Testis (tissue), 3 donors: Measurements from ENCODE around the gene OR13J1. TPM values are rescaled to one million over a fixed set of nuclear protein-coding genes. Genes with fewer than 3 reads are reported as not detected.
A peak's percentile ranks its signal among the peaks of the same experiment; 100 is the strongest.

Experiments
- DNase-seq: peaks from one replicate; pipeline ENCODE4 v3.0.0-alpha.2; 2019
- H3K27ac ChIP-seq, 2 donors: fragments of 200-600 bp; sonication (generic); one replicate each; pipeline ENCODE4 v1.5.1; 2019
- H3K27me3 ChIP-seq: fragments of 200-600 bp; sonication (generic); one replicate; pipeline ENCODE4 v1.5.1; 2019
- H3K36me3 ChIP-seq: fragments of 200-600 bp; sonication (generic); one replicate; pipeline ENCODE4 v1.5.1; 2017; ENCODE audit warnings: low read depth; ENCODE audit errors: missing control alignments
- H3K4me1 ChIP-seq: fragments of 200-600 bp; sonication (generic); one replicate; pipeline ENCODE4 v1.5.1; 2019
- H3K4me3 ChIP-seq, 2 donors: fragments of 200-600 bp; sonication (generic); one replicate each; pipeline ENCODE4 v1.5.1; 2017 to 2019
- H3K9me3 ChIP-seq: fragments of 200-600 bp; sonication (generic); one replicate; pipeline ENCODE4 v1.5.1; 2017
- CTCF ChIP-seq, 3 experiments: fragments of 450-650 bp in 2 of 3; fragments of 200-600 bp in 1 of 3; sonication (generic) in 1 of 3; IDR thresholded peaks; one replicate each; pipeline ENCODE4 v1.5.1; 2016 to 2019; ENCODE audit warnings: antibody characterized with exemption in 3 of 3, mild to moderate bottlenecking in 2 of 3, moderate library complexity in 1 of 3
- POLR2A ChIP-seq: fragments of 450-650 bp; IDR thresholded peaks from one replicate; pipeline ENCODE4 v1.6.1; 2017; ENCODE audit warnings: antibody characterized with exemption, mild to moderate bottlenecking, moderate library complexity
- WGBS, 2 donors: methylation state at CpG; one replicate each; pipeline ENCODE4 v1.1.5; 2018; 5-methylcytosine and 5-hydroxymethylcytosine counted together
- intact Hi-C: fragments of 100-400 bp; cut with DNase I; formaldehyde crosslinking; loops from one replicate; pipeline ENCODE4 v1.15.1; 2023; ENCODE audit warnings: low total_unique reads
- polyA plus RNA-seq: library from polyadenylated mRNA; stranded (reverse); fragments of 350-450 nt; fragmentation: Illumina TruSeq; extraction: RNeasy Lipid Tissue Mini Kit (QIAGEN cat#74804); gene quantifications from one replicate; pipeline ENCODE4 v1.2.3, GENCODE V29; 2014; ENCODE audit warnings: low read depth, low replicate concordance; ENCODE audit not compliant: insufficient read depth
- total RNA-seq, 2 donors: library from RNA; depleted of rRNA; stranded (reverse); fragments of >200 nt; gene quantifications; one replicate each; pipeline ENCODE4 v1.2.3, GENCODE V29; 2016

OR13J1 gene
- total and polyA plus RNA-seq, 3 donors from 2014 or later = not detected

- H3K27me3 ChIP-seq = no peaks in the 10 kb centered on the region
- no peaks in the 10 kb centered on the region for H3K36me3 ChIP-seq
- H3K4me1 ChIP-seq = peaks cover 24% of the 10 kb centered on the region
- no peaks in the 10 kb centered on the region for H3K9me3 ChIP-seq
- DNase-seq = peak; percentile 100
- H3K27ac ChIP-seq = peak within 1 kb of the TSS; percentile 83 to 97
- TF ChIP-seq CTCF (IDR thresholded peaks at IDR 0.05) (no peak), POLR2A (peak; percentile 12)
- peak within 1 kb of the TSS; percentile 82 to 86 for H3K4me3 ChIP-seq
- intact Hi-C loops = no loop called here
- 0 to 1% methylated on average over 2 to 44 of the region's 53 CpGs for WGBS, 2 donors
Observed at GRCh38 chr9:35829084-35829763, 41.0 kb downstream of the OR13J1 start, which contains the start of gene TMEM8B. Gene TMEM8B (plus strand): TSS chr9:35829228. CDS start chr9:35829448, 220 bp downstream.

- Histone ChIP-seq H3K4me3 (peak within 1 kb of the TSS; percentile 82 to 86), H3K36me3 (no peaks in the 10 kb centered on the region), H3K27me3 (no peaks in the 10 kb centered on the region), H3K9me3 (no peaks in the 10 kb centered on the region), H3K27ac (peak within 1 kb of the TSS; percentile 83 to 97), H3K4me1 (peaks cover 20% of the 10 kb centered on the region)
- intact Hi-C loops = no loop called here
- TF ChIP-seq CTCF (IDR thresholded peaks at IDR 0.05) (no peak), POLR2A (no peak)
- DNase-seq = peak; percentile 66
- 0 to 4% methylated on average over 10 to 21 of the region's 21 CpGs for WGBS, 2 donors
Observed at GRCh38 chr9:35828716-35829083, 41.5 kb downstream of the OR13J1 start, which contains the start of gene FAM221B. Gene FAM221B (minus strand): TSS chr9:35828732. CDS start chr9:35826161, 2,571 bp downstream.

GRCh38 chr9:35827486-35827885 is 42.7 kb downstream of the OR13J1 start:
- DNase-seq = no peak
- TF ChIP-seq CTCF (IDR thresholded peaks at IDR 0.05) = no peak
- TF ChIP-seq POLR2A = no peak
- Histone ChIP-seq H3K36me3 (no peaks in the 10 kb centered on the region), H3K9me3 (no peaks in the 10 kb centered on the region), H3K27ac (no peak overlapping the region), H3K4me3 (no peak overlapping the region), H3K4me1 (peaks cover 12% of the 10 kb centered on the region), H3K27me3 (no peaks in the 10 kb centered on the region)
- WGBS, 2 donors = 93 to 94% methylated on average over 3 of the region's 3 CpGs
- intact Hi-C loops = no loop called here

- no peak overlapping the region for H3K4me3 ChIP-seq
- H3K27me3 ChIP-seq = no peaks in the 10 kb centered on the region
- H3K27ac ChIP-seq = no peak overlapping the region
- H3K4me1 ChIP-seq = peaks cover 12% of the 10 kb centered on the region
- no peaks in the 10 kb centered on the region for H3K36me3 ChIP-seq
- TF ChIP-seq POLR2A (no peak), CTCF (IDR thresholded peaks at IDR 0.05) (peak; percentile 60 to 74 (median 64))
- peak; percentile 46 for DNase-seq
- 32 to 44% methylated on average over 4 of the region's 4 CpGs for WGBS, 2 donors
- no peaks in the 10 kb centered on the region for H3K9me3 ChIP-seq
- intact Hi-C loops = no loop called here
Observed at GRCh38 chr9:35826071-35826701, 44.0 kb downstream of the OR13J1 start.
